Hindlimb muscle (tissue), 1 donor: ENCODE results near the gene RILPL1. TPM values are rescaled to one million over a fixed set of nuclear protein-coding genes. Genes with fewer than 3 reads are reported as not detected.
"Not testable (repeated sequence)": the region's sequence is repeated elsewhere in the genome, so short reads cannot be mapped to it uniquely, and the experiment has no call there.

Experiments
- DNase-seq: peaks from one replicate; pipeline ENCODE4 v3.0.0-alpha.2; 2013
- polyA plus RNA-seq: library from polyadenylated mRNA; unstranded; fragments of 120-200 nt; gene quantifications from one replicate; pipeline ENCODE4 v1.2.1, GENCODE V29; 2013; ENCODE audit not compliant: insufficient read length

RILPL1 gene
- polyA plus RNA-seq, 1 donor = 31.1 TPM

- no peak for DNase-seq
These were observed 3.8 kb downstream of the RILPL1 start for GRCh38 chr12:123529686-123530085.

GRCh38 chr12:123528858-123529257 is 4.7 kb downstream of the RILPL1 start:
- DNase-seq = no peak

- DNase-seq = no peak
These were observed 6.9 kb downstream of the RILPL1 start for GRCh38 chr12:123526542-123527080.

- no peak for DNase-seq
These were observed 9.1 kb downstream of the RILPL1 start for GRCh38 chr12:123524378-123524777.

GRCh38 chr12:123523518-123523917 is 10.0 kb downstream of the RILPL1 start:
- no peak for DNase-seq

GRCh38 chr12:123522164-123522563 is 11.4 kb downstream of the RILPL1 start:
- no peak for DNase-seq

GRCh38 chr12:123520567-123521474 is 12.7 kb downstream of the RILPL1 start:
- no peak for DNase-seq

GRCh38 chr12:123519141-123520001 is 14.1 kb downstream of the RILPL1 start:
- no peak for DNase-seq

GRCh38 chr12:123516216-123516780 is 17.2 kb downstream of the RILPL1 start:
- DNase-seq = no peak

GRCh38 chr12:123514582-123515221 is 18.8 kb downstream of the RILPL1 start:
- not testable (repeated sequence) for DNase-seq

- no peak for DNase-seq
These were observed 19.7 kb downstream of the RILPL1 start for GRCh38 chr12:123513805-123514204.

GRCh38 chr12:123512838-123513665 is 20.5 kb downstream of the RILPL1 start:
- DNase-seq = no peak

GRCh38 chr12:123506843-123507236 is 26.7 kb downstream of the RILPL1 start:
- DNase-seq = no peak

GRCh38 chr12:123506059-123506842 is 27.3 kb downstream of the RILPL1 start:
- DNase-seq = no peak

- no peak for DNase-seq
These were observed 31.3 kb downstream of the RILPL1 start for GRCh38 chr12:123502163-123502704.

GRCh38 chr12:123499332-123499731 is 34.2 kb downstream of the RILPL1 start:
- DNase-seq = no peak

GRCh38 chr12:123498126-123498825 is 35.2 kb downstream of the RILPL1 start:
- no peak for DNase-seq

- no peak for DNase-seq
These were observed 36.5 kb downstream of the RILPL1 start for GRCh38 chr12:123497065-123497464.

- no peak for DNase-seq
These were observed 39.2 kb downstream of the RILPL1 start for GRCh38 chr12:123494124-123494851.
